Measurements from ENCODE around the gene PRDM2.
A peak's percentile ranks its signal among the peaks of the same experiment; 100 is the strongest.

PRDM2 gene

DNA sequence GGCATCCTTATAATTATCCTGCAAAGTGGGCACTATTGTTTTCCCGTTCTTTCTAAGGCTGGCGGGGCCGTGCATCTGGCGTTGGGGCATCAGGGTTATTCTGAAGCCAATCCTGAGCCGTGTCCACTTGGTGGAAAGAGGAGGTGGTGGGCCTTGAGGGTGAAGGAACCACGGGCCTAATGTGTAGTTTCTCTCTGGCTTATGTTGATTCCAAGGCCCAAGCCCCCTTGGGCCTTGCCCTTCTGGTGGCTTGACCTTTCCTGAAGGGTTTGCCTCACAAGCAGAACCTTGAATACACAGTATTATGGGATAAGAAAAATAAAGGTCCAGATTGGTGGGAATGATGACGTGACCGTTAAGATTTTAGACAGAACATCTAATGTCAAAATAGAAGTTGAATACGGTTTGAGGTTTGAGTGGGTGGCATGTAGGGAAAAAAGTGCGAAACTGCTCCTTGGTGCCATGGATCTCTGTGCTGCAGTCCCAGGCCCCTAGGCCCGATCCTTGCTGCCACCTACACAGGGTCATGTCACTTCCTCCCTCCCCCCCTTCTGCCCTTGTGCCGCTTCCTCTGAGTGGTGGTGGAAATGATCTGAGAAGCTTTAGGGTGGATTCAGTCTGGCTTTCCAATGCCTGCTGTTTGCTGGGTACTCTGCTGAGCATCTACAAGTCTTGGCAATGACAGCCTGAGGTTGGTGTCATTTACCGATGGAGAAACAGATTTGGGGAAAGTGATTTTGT is 90.5 kb downstream of the PRDM2 start:
- DNase-seq (ENCODE audit: low spot score): no peak

DNA sequence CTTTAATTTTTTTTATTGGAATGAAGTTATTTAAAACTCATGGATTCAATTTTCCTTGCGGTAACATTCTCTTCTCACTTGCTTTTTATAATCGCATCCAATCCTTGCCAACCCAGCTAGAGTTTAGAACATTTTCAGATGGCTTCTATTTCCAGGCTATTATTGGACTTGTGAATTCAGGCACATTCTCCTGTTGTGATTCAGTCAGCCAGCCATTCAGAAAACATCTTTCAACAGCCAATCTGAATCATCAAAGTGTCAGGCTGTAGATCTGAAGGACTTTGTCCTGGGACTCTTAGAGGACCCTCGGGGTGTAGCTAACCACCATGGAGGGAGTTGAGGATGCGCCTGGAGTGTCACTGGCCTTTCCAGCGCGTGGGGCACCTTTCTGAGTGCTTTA is 92.4 kb downstream of the PRDM2 start:
- DNase-seq (ENCODE audit: low spot score): no peak

DNA sequence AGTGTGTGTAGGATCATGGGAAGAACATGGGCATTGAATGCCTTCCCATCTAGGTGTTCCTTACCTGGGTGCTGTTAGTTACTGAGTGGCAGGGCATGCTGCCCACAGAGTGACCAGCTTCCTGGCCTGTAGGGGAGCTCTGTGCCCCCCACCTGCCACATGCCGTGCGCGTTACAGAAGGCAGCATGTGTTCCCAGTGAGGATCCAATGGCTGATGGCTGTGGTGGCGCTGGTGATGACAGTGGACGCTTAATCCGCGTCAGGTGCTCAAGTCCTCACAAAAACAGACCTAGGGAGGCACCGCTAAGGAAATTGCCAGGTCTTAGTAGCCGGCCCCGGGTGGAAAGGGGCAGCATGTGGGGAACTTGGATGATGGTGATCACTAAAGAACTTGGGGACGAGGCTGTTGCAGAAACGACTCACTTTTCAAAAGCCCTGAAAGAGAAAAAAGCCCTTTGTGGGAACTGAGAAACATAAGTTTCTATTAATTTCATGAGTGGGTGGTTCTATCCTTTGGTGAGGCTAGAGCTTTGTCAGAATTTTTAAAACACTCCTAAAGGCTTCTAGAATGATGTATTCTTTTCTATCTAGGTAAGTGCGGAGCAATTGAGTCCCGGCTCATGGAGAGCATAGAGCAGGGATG is 93.2 kb downstream of the PRDM2 start:
- no peak for DNase-seq (ENCODE audit: low spot score)

DNA sequence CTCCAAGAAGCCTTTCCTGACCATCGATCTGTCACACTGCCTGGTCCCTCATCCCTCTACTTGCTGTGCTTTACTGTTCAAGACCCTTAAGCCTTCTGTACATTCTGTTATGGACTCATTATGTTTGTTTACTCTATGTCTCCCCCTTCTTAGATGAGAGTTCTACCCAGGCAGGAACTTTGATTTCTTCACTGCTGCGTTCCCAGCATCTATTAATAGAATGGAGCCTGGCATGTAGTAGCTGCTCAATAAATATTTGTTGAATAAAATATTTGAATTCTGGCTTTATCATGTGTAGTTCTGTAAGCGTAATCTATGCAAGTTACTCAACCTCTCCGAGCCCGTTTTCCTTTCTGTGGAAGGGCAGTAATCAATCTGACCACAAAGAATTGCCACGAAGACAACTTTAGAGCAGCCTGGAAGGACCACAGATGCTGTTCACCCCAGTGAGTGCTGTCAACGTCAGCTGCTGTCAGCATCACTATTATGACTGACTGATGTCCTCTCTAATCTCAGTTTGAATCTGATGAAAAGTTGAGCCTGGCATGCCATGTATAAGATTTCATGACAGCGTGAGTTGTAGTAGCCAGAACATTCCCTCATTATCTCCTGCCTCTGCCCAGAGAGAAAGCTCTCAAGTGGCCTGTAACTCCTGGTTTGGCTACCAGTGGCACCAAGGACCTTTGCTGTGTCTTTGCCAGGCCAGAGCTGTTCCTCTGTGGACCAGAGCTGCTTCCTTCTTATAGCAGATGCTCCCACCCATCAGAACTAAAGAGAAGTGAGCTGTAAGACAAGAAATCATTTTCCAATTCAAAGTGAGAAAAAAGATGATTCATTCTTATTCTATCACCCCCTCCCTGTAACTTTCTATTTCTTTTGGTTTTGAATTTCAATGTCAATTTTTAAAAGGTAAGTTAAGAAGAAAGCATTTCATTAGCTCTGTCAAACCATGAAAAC is 94.5 kb downstream of the PRDM2 start:
- peak; percentile 22 for DNase-seq (ENCODE audit: low spot score)

DNA sequence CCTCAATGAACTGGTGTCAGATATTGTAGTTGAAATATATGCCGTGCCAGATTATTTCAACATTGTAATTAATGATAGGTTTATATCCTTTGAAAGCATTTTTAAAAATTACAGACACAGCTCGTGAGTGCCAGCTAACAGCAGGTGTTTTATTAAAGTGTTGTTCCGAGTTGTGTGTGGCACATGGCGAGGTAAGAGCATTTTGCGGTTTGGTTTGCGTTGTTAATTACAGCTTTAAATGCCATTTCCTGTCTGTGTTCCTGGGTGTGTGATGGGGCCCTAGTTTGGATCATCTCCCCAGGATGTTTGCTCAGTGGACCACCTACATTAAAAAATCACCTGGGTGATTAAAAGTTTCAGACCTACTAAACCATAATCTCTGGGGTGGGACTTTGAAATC is 97.4 kb downstream of the PRDM2 start:
- no peak for DNase-seq (ENCODE audit: low spot score)

DNA sequence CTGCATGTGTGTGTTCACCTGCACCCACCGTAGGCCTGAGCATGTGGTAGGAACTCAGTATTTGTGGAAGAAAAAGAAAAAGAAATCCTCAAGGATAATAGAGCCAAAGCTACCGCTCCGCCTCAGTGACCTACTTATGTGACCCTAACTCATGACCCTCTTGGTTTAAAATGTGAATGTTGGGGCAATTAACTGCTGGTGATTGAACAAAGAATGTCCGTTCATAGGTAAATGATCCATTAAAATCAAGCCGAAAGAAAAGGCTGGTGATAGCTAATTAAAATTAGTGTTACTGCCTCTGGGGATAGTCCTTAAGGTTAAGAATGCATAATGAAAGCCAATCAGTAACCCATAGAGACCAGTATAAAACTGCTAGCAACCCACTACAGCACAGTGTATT is 98.1 kb downstream of the PRDM2 start:
- no peak for DNase-seq (ENCODE audit: low spot score)

DNA sequence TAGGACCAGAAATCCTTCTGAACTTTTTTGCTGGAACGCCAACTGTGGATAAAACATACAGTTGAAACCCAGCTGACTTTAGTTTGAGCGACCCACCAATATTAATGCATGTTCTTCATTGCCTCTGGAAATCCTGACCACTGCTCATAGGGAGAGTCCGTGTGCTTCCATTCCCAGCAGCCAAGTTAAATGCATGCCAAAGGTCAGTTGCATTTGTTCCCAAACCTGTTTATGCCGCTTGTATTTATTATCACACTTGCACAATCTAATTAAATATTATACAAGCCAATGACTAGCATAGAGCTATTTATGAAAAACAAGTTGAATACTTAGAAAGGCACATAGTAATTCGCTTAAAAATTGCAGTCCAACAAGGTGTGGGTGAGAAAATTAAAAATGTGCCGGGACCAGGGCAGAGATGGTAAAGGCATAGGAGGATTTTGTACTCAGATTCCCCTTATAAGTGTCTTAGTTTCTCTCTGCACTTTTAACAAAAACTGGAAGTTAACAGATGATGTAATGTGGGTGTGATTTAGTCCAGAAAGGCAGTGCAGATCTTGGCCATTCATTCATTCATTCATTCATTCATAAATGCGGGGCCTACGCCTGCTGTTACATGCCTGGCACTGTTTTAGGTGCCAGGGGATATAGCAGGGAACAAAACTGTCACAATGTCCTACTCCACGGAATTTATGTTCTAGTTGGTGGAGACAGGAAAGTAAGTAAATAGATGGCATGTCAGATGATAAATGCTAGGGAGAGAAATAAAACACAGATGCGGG is 99.7 kb downstream of the PRDM2 start:
- DNase-seq (ENCODE audit: low spot score): no peak

DNA sequence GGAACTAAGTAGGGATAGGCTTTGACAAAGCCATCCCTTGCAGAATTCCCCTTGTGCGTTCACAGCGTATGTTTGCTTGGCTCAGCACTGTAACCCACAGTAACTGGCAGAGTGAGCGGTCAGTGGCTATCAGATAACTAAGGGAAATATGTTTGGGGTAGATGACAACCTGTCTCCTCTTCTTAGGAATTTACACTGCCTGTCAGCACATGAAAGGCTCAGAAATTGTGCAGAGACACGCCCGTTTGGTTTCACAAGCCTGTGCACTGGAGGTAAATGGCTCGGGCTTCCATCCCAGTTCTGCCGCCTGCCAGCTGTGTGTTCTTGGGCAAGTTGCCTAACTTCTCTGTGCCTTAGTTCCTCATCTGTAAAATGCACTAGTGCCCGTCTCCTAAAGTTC is 101.2 kb downstream of the PRDM2 start:
- no peak for DNase-seq (ENCODE audit: low spot score)

DNA sequence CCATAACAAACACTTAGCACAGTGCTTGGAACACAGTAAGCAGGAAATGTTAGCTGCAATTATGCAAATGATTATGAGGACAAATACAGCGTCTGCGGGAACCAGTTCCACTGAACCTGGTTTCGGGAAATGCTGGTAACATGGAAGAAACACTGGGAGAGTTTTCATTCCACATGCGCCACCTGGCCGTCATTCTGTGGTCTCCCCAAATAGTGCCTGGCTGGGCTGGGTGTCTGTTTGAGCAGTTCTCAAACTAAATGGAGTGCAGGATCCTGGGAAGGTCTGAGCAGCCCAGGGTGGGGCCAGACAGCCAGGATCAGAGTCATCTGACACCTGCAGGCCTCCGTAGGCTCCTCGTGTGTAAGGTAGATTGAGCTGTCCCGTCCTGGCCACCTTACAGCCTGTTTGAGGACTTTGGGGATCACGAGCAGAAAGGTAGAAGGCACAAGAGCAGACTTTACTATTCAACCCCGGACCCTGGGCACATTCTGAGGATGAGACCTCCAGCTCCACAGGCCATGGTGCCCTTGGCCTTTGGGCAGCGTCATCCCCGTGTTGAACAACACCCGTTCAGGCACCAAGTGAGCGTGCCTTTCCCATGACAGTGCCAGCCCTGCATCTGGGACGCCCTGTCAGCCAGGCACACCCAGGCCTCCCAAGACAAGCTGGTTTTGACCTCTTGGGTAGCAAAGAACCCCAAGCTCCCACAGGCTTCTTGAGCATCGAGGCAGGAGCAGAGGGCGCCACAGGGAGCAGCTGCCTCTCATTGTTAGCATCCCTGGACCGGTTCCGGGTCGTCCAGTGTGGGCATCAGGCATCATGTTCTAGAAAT is 101.9 kb downstream of the PRDM2 start:
- no peak for DNase-seq (ENCODE audit: low spot score)

DNA sequence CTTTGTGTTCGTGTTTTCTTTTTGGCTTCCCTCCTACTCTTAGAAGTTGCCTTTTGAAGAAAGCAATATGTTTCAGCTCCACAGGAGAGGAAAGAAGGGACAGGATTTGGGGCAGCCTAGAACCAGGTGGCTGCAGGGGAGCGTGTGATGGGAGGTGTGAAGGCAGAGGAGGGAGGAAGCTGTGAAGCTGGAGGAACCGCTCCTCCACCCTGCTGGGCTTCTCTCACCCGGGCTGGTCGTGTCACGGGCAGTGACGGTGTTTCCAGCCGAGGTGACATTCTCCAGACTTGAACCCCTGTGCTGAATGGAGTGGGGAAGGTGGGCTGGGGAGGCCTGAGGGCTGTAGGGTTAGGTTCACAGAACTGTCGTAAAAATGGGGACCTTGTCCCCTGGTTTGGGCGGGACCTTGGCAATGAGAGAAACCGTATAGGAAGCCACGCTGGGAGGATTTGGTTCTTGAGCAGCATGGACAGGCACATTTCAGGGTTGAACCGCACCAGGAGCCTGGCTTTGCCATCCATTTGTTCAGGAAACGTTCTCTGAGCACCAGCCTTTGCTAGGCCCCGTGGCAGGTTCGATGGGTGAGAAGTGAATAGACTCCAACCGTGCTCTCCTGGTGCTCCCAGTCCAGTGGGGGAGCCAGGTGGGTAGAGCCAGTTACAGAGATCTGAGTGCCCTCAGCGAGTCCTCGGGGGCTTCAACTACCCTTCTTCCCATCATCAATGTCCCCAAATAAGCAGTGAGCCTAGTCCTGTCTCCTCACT is 103.0 kb downstream of the PRDM2 start:
- no peak for DNase-seq (ENCODE audit: low spot score)

DNA sequence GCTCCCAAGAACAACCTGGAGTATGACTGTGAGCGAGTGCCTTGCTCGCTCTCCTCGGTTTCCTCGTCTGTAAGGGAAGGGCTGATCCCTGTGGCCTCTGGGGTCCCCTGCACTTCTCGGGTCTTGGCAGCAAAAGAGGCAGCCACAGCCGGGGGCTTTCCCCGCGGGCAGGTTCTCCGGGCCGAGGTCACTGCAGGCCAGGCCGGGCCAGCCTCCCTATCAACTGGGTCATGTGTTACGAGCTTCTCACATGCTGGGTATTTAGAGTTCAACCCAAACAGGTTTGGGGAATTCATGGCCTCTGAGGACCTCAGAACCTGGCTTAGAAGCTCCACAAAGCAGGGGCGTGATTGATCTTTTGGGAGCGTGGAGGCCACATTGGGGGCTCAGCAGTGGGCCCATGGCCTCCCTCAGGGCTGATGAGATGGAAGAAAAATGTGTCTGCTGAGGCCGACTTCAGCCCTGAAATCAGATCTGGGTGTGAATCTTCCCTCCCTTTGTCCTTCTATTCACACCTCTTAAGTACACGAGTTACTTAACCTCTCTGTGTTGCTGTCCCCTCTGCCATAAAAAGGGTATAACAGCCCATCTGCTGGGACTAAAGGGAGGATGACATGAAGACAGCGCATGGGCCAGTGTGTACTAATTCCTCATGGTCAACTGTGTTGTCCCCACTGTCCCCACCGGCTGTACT is 103.7 kb downstream of the PRDM2 start:
- DNase-seq (ENCODE audit: low spot score): no peak

DNA sequence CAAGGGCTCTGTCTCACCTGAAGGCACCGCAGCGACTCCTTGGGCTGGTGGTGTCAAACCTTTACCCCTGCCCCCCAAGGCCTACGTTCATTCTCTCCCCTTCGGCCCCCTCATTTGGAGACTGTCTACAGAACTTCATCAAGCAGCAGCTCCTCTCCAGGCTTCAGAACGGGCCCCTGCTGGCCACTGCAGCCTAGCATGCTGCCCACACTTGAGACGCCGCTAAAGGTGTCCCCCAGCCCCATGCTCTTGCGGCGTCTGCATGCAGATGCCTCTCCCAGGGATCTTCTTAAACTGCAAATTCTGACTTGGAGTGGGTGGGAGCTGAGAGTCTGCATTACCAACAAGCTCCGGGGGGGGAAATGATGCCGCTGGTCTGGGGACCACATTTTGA is 104.2 kb downstream of the PRDM2 start:
- DNase-seq (ENCODE audit: low spot score): no peak

DNA sequence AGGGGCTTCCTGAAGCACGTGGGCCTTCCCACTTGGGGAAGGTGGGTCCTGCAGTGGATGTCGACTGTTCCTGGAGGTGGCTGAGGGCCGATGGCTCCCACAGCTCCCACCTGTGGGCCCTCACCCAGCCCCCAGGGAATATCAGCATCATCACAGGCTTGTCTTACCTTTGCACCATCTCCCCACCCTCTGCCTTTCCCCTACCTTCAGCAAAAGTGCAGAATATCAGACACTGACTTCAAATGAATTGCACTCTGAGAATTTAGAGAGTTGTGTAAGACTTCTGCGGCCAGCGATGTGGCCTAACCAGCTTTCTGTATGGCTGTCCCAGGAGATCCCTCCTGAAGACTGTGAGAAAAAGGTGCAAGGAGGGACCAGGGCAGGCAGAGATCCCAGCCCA is 105.4 kb downstream of the PRDM2 start:
- DNase-seq (ENCODE audit: low spot score): no peak

DNA sequence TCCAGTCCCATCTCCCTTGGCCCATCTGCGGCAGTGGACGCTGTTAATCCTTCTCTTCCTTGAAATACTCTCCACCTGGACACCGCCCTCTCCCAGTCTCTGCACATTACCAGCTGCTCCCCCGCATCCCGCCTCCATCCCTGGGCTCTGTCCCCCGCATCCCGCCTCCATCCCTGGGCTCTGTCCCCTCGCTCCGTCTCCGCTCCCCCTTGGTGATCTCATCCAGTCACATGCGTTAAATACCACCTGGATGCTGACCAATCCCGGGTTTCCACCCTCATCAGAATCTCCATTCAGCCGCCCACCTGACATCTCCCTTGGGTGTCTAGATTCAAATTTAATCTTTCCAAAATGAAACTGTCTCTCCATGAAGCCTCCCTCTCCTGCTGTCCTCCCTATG is 106.1 kb downstream of the PRDM2 start:
- DNase-seq (ENCODE audit: low spot score): no peak

DNA sequence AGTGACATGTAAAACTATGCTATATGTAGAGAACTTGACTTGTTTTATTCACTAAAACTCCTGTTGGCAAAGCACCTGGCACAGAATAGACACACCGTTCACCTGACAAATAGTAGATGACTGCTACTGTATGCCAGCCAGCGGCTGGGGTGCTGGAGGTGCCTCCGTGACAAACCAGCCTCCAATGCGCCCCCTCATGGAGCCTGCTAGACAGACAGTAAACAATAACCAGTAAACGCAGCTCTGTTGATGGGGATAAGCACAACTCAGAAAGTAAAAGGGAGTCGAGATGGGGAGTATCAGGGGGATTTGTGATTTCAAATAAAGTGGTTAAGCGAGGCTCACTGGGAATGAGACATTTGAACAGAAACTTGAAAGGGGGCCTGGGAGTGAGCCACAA is 107.2 kb downstream of the PRDM2 start:
- DNase-seq (ENCODE audit: low spot score): no peak

DNA sequence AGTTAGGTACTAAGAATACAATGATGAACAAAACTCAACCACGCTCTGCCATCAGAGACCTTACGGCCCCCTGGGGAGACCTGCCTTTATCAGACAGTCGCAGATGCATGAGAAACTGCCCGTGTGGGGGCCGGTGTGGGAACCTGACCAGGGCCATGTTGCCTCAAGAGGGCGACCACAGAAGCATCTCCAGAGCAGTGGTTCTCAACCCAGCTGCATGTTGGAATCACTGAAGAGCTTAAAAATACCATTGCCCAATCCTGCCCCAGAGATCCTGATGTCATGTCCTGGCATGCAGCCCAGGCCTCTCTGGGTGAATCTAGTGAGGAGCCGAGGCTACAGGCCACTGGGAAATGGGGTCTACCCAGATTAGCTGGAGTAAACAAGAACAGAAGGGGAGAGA is 108.7 kb downstream of the PRDM2 start:
- no peak for DNase-seq (ENCODE audit: low spot score)

DNA sequence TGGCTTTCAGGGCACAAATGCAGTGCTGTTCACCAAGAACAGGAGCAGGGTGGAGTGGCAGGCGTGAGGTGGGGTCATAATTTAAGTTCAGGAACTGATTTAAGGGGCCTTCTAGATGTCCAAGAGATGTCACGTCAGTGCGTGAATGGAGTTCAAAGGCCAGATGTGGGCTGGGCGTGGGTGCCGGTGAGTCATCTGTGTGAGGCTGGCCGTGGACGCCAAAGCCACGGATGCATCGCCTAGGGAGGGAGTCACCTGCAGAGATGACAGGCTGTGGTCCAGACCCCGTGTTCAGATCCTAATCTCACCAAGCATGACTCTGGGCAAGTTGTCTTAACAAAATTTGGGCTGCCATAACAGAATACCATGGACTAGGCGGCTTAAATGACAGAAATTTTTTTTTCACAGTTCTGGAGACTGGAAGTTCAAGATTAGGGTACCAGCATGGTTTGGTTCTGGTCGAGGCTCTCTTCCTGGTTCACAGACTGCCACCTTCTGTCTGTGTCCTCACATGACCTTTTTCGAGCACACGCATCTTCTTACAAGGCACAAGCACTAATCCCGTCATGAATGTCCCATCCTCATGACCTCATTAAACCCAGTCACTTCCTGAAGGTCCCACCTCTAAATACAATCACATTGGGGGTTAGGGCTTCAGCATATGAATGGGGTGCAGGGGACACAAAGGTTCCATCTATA is 109.6 kb downstream of the PRDM2 start:
- DNase-seq (ENCODE audit: low spot score): no peak

DNA sequence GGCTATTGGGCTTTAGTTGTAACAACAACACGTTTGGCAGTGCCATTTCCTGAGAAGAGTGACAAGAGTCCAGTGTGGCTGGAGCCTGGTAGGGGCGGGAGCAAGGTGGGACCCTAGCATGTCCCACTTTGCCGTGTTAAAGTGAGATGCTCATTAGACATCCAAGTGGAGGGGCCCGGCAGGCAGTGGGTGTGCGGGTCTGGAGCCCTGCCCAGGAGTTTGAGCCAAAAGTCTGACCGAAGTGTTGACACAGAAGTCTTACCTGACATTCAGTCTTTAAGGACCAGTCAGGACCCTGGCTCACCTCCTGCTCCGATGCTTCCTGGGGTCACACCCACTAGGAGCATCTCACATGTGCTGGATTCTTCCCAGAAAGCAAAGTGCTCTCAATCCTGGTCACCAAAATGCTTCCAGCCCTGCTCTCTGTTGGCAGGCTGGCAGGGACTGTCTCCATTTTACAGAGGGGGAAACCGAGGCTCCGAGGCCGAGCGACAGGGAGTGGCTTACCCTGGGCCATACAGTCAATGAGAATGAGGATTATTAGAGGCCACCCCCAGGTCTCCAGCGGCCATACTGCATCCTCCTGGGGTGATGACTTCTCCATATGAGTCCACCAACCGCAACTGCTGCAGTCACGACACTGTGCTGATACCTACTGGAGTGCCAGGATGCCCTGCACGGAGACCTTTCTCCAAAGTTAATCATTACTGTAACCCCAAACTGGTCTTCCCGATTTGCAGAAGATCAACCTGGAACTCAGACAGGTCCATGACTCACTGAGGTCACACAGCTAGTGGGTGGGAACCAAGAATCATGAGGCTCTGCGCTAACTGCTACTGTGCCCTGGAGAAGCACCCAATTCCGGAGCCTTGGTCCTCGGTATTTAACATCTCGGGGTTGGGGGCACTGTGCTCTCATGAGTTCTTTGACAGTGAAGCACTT is 112.7 kb downstream of the PRDM2 start:
- DNase-seq (ENCODE audit: low spot score): no peak

Measured in activated CD4-positive, alpha-beta T cell treated with anti-CD3 and anti-CD28 coated beads, Interleukin-2, Interleukin-4, amounts not matched to agents 100 ng/mL and 50 ng/mL, durations not matched to agents 16 hours and 8 hours (primary cell).